GM18867 (cell line): ENCODE measurements around the gene DUSP10.

Source experiments
- ATAC-seq: cut with Tn5 transposase; IDR thresholded peaks from one replicate; pipeline ENCODE4 v1.9.1; 2021; ENCODE audit warnings: mild to moderate bottlenecking, moderate library complexity; ENCODE audit not compliant: unreplicated experiment

DUSP10 gene

GRCh38 chr1:221741703-221742554 is at the start of gene DUSP10:
Gene DUSP10 (minus strand): TSS chr1:221742089. CDS start chr1:221739744, 2,345 bp downstream.
- ATAC-seq: peak; percentile 82

GRCh38 chr1:221788466-221788865 is 46.6 kb upstream of the DUSP10 start:
- no peak for ATAC-seq

- ATAC-seq: no peak
Observed at GRCh38 chr1:221786647-221787046, 44.8 kb upstream of the DUSP10 start.

- ATAC-seq: no peak
Observed at GRCh38 chr1:221783936-221784335, 42.0 kb upstream of the DUSP10 start.

GRCh38 chr1:221783437-221783836 is 41.5 kb upstream of the DUSP10 start:
- no peak for ATAC-seq

- no peak for ATAC-seq
Observed at GRCh38 chr1:221782970-221783369, 41.1 kb upstream of the DUSP10 start.

- no peak for ATAC-seq
Observed at GRCh38 chr1:221782477-221782876, 40.6 kb upstream of the DUSP10 start.

GRCh38 chr1:221781102-221781755 is 39.3 kb upstream of the DUSP10 start:
- no peak for ATAC-seq

GRCh38 chr1:221780175-221780574 is 38.3 kb upstream of the DUSP10 start:
- no peak for ATAC-seq

GRCh38 chr1:221779771-221780170 is 37.9 kb upstream of the DUSP10 start:
- ATAC-seq: no peak

GRCh38 chr1:221778535-221779142 is 36.8 kb upstream of the DUSP10 start:
- ATAC-seq: peak; percentile 38

GRCh38 chr1:221778125-221778524 is 36.2 kb upstream of the DUSP10 start:
- ATAC-seq: peak; percentile 27

GRCh38 chr1:221777431-221778072 is 35.7 kb upstream of the DUSP10 start:
- ATAC-seq: peak; percentile 71

- ATAC-seq: peak; percentile 41
Observed at GRCh38 chr1:221776495-221777301, 34.8 kb upstream of the DUSP10 start.

- no peak for ATAC-seq
Observed at GRCh38 chr1:221775206-221775605, 33.3 kb upstream of the DUSP10 start.

- ATAC-seq: no peak
Observed at GRCh38 chr1:221774054-221774842, 32.4 kb upstream of the DUSP10 start.

- ATAC-seq: no peak
Observed at GRCh38 chr1:221773383-221773782, 31.5 kb upstream of the DUSP10 start.

GRCh38 chr1:221772117-221772516 is 30.2 kb upstream of the DUSP10 start:
- no peak for ATAC-seq

- no peak for ATAC-seq
Observed at GRCh38 chr1:221768444-221769066, 26.7 kb upstream of the DUSP10 start.
